K562 (cell line): Measurements from ENCODE around the gene GORASP2. TPM values are rescaled to one million over a fixed set of nuclear protein-coding genes. Genes with fewer than 3 reads are reported as not detected.

Experiments used
- AFF4 ChIP-seq: sonication (generic); formaldehyde crosslinking; IDR thresholded peaks from 2 replicates; pipeline ENCODE4 v1.8.0; 2023; ENCODE audit warnings: mild to moderate bottlenecking, missing genetic modification reagents
- ARID2 ChIP-seq: fragments of 450-650 bp; IDR thresholded peaks from 2 replicates; pipeline ENCODE4 v1.6.1; 2017; ENCODE audit warnings: antibody characterized with exemption, mild to moderate bottlenecking
- CXXC5 ChIP-seq: fragments of 250-450 bp; sonication (Bioruptor Pico); IDR thresholded peaks from 2 replicates; pipeline ENCODE4 v1.8.0; 2022; ENCODE audit warnings: inconsistent platforms, mild to moderate bottlenecking, moderate library complexity
- DIDO1 ChIP-seq: fragments of 450-650 bp; IDR thresholded peaks from 2 replicates; pipeline ENCODE4 v1.6.1; 2016; ENCODE audit warnings: low read depth, missing biosample characterization, missing genetic modification characterization
- EWSR1 ChIP-seq: fragments of 450-650 bp; IDR thresholded peaks from 2 replicates; pipeline ENCODE4 v1.6.1; 2018; ENCODE audit warnings: borderline replicate concordance, mild to moderate bottlenecking, low read depth, moderate library complexity; ENCODE audit not compliant: partially characterized antibody
- MED1 ChIP-seq: sonication (generic); formaldehyde crosslinking; IDR thresholded peaks from 2 replicates; pipeline ENCODE4 v1.8.1; 2023; ENCODE audit warnings: missing genetic modification reagents, borderline replicate concordance
- NBN ChIP-seq: fragments of 450-650 bp; IDR thresholded peaks from 2 replicates; pipeline ENCODE4 v1.6.1; 2016; ENCODE audit warnings: low read depth, mild to moderate bottlenecking
- POLR2AphosphoS2 ChIP-seq: IDR thresholded peaks from 2 replicates; pipeline ENCODE4 v1.6.1; 2012; ENCODE audit warnings: low read length, improper control_type of control experiment
- POU5F1 ChIP-seq: fragments of 150-350 bp; IDR thresholded peaks from 2 replicates; pipeline ENCODE4 v1.6.1; 2014; ENCODE audit warnings: borderline replicate concordance, low read length, low read depth, mild to moderate bottlenecking; ENCODE audit not compliant: partially characterized antibody
- RBM25 ChIP-seq: fragments of 200-400 bp; formaldehyde crosslinking; IDR thresholded peaks from 2 replicates; pipeline ENCODE4 v1.6.1; 2018; ENCODE audit warnings: low read length, low read depth, moderate library complexity; ENCODE audit not compliant: severe bottlenecking
- ZBTB7A ChIP-seq: IDR thresholded peaks from 2 replicates; pipeline ENCODE4 v1.6.1; 2011; ENCODE audit warnings: low read depth, mild to moderate bottlenecking, low read length, moderate library complexity, borderline replicate concordance; ENCODE audit not compliant: control insufficient read depth
- ZNF24 ChIP-seq: fragments of 450-650 bp; IDR thresholded peaks from 2 replicates; pipeline ENCODE4 v1.6.1; 2016
- ZNF3 ChIP-seq: fragments of 250-450 bp; sonication (Bioruptor Pico); IDR thresholded peaks from 2 replicates; pipeline ENCODE4 v1.5.0; 2021; ENCODE audit warnings: mild to moderate bottlenecking, moderate library complexity
- ZNF589 ChIP-seq: fragments of 200-800 bp; sonication (Bioruptor generic); IDR thresholded peaks from 2 replicates; pipeline ENCODE4 v1.6.1; 2016; ENCODE audit warnings: low read depth, missing genetic modification characterization, missing compliant biosample characterization
- ZNF717 ChIP-seq: fragments of 250-450 bp; sonication (Bioruptor Pico); IDR thresholded peaks from 2 replicates; pipeline ENCODE4 v1.5.0; 2021
- polyA plus RNA-seq, 8 experiments: library from polyadenylated mRNA; depleted of rRNA in 4 of 8; stranded (reverse) in 5 of 8; unstranded in 3 of 8; fragments of >200 nt; fragmentation: Nextera tagmentation in 2 of 8; fragmentation: Illumina TruSeq in 1 of 8; extraction: Ambion mirVana in 2 of 8; extraction: Trizol in 1 of 8; gene quantifications; 2 replicates each; pipeline versions ENCODE4 v1.2.1 to v1.2.3, GENCODE V29; 2011 to 2014; ENCODE audit warnings: inconsistent platforms in 1 of 8, missing spikeins in 1 of 8
- total RNA-seq, 7 experiments: library from RNA; depleted of rRNA in 6 of 7; stranded (reverse); fragments of >200 nt in 6 of 7; fragmentation: Illumina TruSeq in 2 of 7; extraction: Trizol in 2 of 7; gene quantifications; 2 replicates each; pipeline versions ENCODE4 v1.2.1 to v1.2.3, GENCODE V29; 2011 to 2021; ENCODE audit warnings: low replicate concordance in 1 of 7
- TF ChIP-seq, protein P1 (sequence below): fragments of 250-450 bp; sonication (Bioruptor Pico); IDR thresholded peaks from 2 replicates; pipeline ENCODE4 v1.5.1; 2021; ENCODE audit warnings: mild to moderate bottlenecking
- TF ChIP-seq, protein P2 (sequence below): fragments of 450-650 bp; formaldehyde crosslinking; conservative IDR thresholded peaks from 2 replicates; pipeline ENCODE4 v1.4.0; 2022; ENCODE audit warnings: mild to moderate bottlenecking, missing genetic modification characterization
- TF ChIP-seq, protein P3 (sequence below): fragments of 150-350 bp; conservative IDR thresholded peaks from 2 replicates; pipeline ENCODE4 v1.6.1; 2014; ENCODE audit warnings: low read length

Gene GORASP2
- total and polyA plus RNA-seq, 9 of the 15 experiments (the other 6 are each of a cell fraction or from before 2014, with no cell fraction given): 27.4 to 180 (median 59.6) TPM

DNA sequence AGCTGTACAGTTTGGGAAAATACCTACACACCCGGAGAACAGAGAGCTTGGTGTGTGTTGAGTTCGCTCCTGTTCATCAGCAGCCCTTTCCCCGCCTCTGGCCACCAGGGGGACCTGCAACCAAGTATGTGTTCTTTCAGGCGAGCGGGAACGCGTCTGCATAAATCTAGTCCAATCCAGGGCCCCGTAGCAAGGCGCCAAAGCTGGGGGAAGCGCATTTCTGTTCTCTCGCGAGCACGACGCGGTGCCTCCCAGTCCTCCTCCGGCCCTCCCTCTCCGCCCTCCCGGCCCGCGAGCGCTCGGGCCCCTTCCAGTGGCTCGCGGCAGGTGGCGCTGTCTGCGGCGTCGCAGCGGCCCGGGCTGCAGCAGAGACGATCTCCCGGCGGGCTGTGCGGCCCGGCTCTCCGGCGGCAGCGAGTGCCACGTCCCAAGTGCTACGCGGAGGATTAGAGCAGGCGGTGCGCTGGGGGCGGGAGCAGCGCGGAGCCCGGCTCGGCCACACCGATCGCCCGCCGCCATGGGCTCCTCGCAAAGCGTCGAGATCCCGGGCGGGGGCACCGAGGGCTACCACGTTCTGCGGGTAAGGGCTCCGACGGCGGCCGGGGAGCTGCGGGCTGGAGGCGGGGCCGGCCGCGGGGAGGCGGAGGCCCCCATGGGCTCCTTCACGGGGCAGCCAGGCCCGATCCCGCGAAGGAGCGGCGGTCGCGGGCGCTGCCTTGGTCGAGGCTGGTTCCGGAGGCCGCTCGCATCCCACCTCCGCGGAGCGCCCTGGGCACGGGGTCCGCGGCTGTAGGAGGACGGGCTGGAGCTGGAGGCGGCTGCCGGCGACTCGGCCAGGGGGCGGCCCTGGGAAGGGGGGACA, at the start of gene GORASP2 (continued):
- peak; percentile 35; the same call in 1 of the 2 replicates for TF ChIP-seq ZBTB7A
- TF ChIP-seq ZNF24: peak; percentile 43
- peak; percentile 91 for TF ChIP-seq POU5F1
- TF ChIP-seq POLR2AphosphoS2: no peak; the same call in 1 of the 2 replicates
- peak; percentile 95 for TF ChIP-seq CXXC5 (CRISPR knock-in tag)
- TF ChIP-seq ZNF717 (CRISPR knock-in tag): no peak
- TF ChIP-seq NBN: peak; percentile 90
- TF ChIP-seq RBM25: peak; percentile 85
- no peak for TF ChIP-seq ZNF3 (CRISPR knock-in tag)
- TF ChIP-seq AFF4 (CRISPR knock-in tag): peak; percentile 99
- peak; percentile 69; the same call in 1 of the 2 replicates for TF ChIP-seq DIDO1 (tag)
- 0 out of 2 replicates have a peak, but pooled peaks have one; percentile 83 for TF ChIP-seq ZNF589 (CRISPR knock-in tag)
- TF ChIP-seq EWSR1: no peak
- TF ChIP-seq, protein P1, sequence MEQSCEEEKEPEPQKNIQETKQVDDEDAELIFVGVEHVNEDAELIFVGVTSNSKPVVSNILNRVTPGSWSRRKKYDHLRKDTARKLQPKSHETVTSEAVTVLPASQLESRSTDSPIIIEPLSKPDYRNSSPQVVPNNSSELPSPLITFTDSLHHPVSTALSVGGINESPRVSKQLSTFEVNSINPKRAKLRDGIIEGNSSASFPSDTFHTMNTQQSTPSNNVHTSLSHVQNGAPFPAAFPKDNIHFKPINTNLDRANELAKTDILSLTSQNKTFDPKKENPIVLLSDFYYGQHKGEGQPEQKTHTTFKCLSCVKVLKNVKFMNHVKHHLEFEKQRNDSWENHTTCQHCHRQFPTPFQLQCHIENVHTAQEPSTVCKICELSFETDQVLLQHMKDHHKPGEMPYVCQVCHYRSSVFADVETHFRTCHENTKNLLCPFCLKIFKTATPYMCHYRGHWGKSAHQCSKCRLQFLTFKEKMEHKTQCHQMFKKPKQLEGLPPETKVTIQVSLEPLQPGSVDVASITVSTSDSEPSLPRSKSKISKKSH (CRISPR knock-in tag): no peak
- TF ChIP-seq ARID2: 0 out of 2 replicates have a peak, but pooled peaks have one; percentile 6
- no peak for TF ChIP-seq MED1 (CRISPR knock-in tag)
- TF ChIP-seq, protein P2, sequence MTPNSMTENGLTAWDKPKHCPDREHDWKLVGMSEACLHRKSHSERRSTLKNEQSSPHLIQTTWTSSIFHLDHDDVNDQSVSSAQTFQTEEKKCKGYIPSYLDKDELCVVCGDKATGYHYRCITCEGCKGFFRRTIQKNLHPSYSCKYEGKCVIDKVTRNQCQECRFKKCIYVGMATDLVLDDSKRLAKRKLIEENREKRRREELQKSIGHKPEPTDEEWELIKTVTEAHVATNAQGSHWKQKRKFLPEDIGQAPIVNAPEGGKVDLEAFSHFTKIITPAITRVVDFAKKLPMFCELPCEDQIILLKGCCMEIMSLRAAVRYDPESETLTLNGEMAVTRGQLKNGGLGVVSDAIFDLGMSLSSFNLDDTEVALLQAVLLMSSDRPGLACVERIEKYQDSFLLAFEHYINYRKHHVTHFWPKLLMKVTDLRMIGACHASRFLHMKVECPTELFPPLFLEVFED (CRISPR knock-in tag): no peak
- TF ChIP-seq, protein P3, sequence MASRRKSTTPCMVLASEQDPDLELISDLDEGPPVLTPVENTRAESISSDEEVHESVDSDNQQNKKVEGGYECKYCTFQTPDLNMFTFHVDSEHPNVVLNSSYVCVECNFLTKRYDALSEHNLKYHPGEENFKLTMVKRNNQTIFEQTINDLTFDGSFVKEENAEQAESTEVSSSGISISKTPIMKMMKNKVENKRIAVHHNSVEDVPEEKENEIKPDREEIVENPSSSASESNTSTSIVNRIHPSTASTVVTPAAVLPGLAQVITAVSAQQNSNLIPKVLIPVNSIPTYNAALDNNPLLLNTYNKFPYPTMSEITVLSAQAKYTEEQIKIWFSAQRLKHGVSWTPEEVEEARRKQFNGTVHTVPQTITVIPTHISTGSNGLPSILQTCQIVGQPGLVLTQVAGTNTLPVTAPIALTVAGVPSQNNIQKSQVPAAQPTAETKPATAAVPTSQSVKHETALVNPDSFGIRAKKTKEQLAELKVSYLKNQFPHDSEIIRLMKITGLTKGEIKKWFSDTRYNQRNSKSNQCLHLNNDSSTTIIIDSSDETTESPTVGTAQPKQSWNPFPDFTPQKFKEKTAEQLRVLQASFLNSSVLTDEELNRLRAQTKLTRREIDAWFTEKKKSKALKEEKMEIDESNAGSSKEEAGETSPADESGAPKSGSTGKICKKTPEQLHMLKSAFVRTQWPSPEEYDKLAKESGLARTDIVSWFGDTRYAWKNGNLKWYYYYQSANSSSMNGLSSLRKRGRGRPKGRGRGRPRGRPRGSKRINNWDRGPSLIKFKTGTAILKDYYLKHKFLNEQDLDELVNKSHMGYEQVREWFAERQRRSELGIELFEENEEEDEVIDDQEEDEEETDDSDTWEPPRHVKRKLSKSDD: peak; percentile 72
